CD4-positive, alpha-beta T cell (primary cell): Measurements from ENCODE around the gene KIF26B. TPM values are rescaled to one million over a fixed set of nuclear protein-coding genes. Genes with fewer than 3 reads are reported as not detected.

Experiments
- ATAC-seq: fragments of 200-7000 bp; cut with Tn5 transposase; one replicate; pipeline ENCODE4 v1.10.0; 2022; ENCODE audit warnings: mild to moderate bottlenecking; ENCODE audit not compliant: poor library complexity
- CTCF ChIA-PET: fragments of 350-600 bp; sonication (Branson Sonifier 250); formaldehyde crosslinking; loops from one replicate; lab custom pipeline; 2021; ENCODE audit warnings: antibody characterized with exemption, inconsistent platforms; lab: Charles Lee
- POLR2A ChIA-PET: fragments of 350-600 bp; sonication (Branson Sonifier 250); formaldehyde crosslinking; loops from one replicate; lab custom pipeline; 2021; ENCODE audit warnings: antibody characterized with exemption, inconsistent platforms; lab: Charles Lee
- DNase-seq, 14 experiments: peaks; one replicate each; pipeline ENCODE4 v3.0.0-alpha.2; 2013 to 2020; ENCODE audit warnings: mixed read lengths in 2 of 14
- H3K27ac ChIP-seq, 2 donors: one replicate each; pipeline versions ENCODE4 v1.5.1 to v1.7.0; 2013; ENCODE audit warnings: low read length in 2 of 2, low read depth in 1 of 2, mild to moderate bottlenecking in 1 of 2
- H3K27me3 ChIP-seq, 2 experiments: 1 replicate in 1 of 2; 2 replicates in 1 of 2; pipeline versions ENCODE4 v1.6.1 to v1.7.0; 2013; ENCODE audit warnings: low read length in 2 of 2, control low read depth in 1 of 2, mild to moderate bottlenecking in 1 of 2, moderate library complexity in 1 of 2; ENCODE audit not compliant: insufficient read depth in 2 of 2, control insufficient read depth in 1 of 2
- H3K36me3 ChIP-seq: one replicate; pipeline ENCODE4 v1.6.1; 2013; ENCODE audit warnings: low read length, control low read depth; ENCODE audit not compliant: insufficient read depth
- H3K4me1 ChIP-seq: one replicate; pipeline ENCODE4 v1.6.1; 2013; ENCODE audit warnings: low read length, control low read depth; ENCODE audit not compliant: insufficient read depth
- H3K4me3 ChIP-seq: one replicate; pipeline ENCODE4 v1.5.1; 2013; ENCODE audit warnings: mild to moderate bottlenecking, low read length, moderate library complexity
- H3K9me3 ChIP-seq, 2 experiments: 1 replicate in 1 of 2; 2 replicates in 1 of 2; pipeline versions ENCODE4 v1.6.1 to v1.7.0; 2013; ENCODE audit warnings: low read length in 2 of 2, mild to moderate bottlenecking in 2 of 2, control low read depth in 1 of 2, moderate library complexity in 1 of 2; ENCODE audit not compliant: control insufficient read depth in 1 of 2, insufficient read depth in 1 of 2
- H3K27ac Mint-ChIP-seq: one replicate; pipeline ENCODE4 v1.8.0; 2020; ENCODE audit warnings: mixed read lengths
- H3K27me3 Mint-ChIP-seq: one replicate; pipeline ENCODE4 v1.8.0; 2021; ENCODE audit warnings: mixed read lengths
- H3K36me3 Mint-ChIP-seq: one replicate; pipeline ENCODE4 v1.8.0; 2021; ENCODE audit warnings: low read depth, mixed read lengths
- H3K4me1 Mint-ChIP-seq: one replicate; pipeline ENCODE4 v1.8.0; 2021; ENCODE audit warnings: low read depth, mixed read lengths
- H3K4me3 Mint-ChIP-seq: one replicate; pipeline ENCODE4 v1.8.0; 2020; ENCODE audit warnings: mild to moderate bottlenecking, mixed read lengths
- H3K9me3 Mint-ChIP-seq: one replicate; pipeline ENCODE4 v1.8.0; 2020; ENCODE audit warnings: mixed read lengths
- intact Hi-C, 2 experiments: fragments of 100-400 bp; cut with DNase I in 1 of 2; cut with micrococcal nuclease in 1 of 2; formaldehyde crosslinking; loops; one replicate each; pipeline versions ENCODE4 v1.15.1 to v1.9.0; 2023 to 2025; cut with DNase I, micrococcal nuclease
- total RNA-seq, 174 experiments: library from RNA in 2 of 174; stranded (reverse) in 2 of 174; gene quantifications; one replicate each; pipeline ENCODE4 v1.2.3 and lab custom pipeline; 2021 to 2026
- TF ChIP-seq, protein P1 (sequence below): fragments of 200-600 bp; IDR thresholded peaks from one replicate; pipeline ENCODE4 v1.8.0; 2022; ENCODE audit warnings: antibody characterized with exemption, mild to moderate bottlenecking

Gene KIF26B
- total RNA-seq, 2 experiments from 2014 or later = 0.03 TPM; not detected in 1

DNA sequence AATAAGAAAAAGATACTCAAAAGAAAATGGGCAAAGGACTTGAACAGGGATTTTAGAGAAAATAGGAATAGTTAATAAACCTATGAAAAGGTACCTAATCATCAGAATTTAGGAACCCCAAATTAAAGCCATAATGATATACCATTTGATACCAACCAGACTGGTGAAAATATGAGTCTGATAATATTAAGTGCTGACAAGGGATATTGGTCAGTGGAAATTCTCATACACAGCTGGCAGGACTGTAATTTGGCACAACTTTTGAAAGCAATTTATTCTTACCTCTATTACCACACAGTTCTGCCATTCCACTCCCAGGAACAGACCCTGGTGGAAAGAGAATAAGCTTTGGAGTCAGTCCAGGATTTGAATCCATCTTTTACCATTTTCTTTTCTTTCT, 111.3 kb downstream of the KIF26B start:
- POLR2A ChIA-PET = no interaction called here
- TF ChIP-seq, protein P1, sequence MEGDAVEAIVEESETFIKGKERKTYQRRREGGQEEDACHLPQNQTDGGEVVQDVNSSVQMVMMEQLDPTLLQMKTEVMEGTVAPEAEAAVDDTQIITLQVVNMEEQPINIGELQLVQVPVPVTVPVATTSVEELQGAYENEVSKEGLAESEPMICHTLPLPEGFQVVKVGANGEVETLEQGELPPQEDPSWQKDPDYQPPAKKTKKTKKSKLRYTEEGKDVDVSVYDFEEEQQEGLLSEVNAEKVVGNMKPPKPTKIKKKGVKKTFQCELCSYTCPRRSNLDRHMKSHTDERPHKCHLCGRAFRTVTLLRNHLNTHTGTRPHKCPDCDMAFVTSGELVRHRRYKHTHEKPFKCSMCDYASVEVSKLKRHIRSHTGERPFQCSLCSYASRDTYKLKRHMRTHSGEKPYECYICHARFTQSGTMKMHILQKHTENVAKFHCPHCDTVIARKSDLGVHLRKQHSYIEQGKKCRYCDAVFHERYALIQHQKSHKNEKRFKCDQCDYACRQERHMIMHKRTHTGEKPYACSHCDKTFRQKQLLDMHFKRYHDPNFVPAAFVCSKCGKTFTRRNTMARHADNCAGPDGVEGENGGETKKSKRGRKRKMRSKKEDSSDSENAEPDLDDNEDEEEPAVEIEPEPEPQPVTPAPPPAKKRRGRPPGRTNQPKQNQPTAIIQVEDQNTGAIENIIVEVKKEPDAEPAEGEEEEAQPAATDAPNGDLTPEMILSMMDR = no peak
- no peak overlapping the region for H3K27ac ChIP-seq
- Mint-ChIP-seq H3K4me1 (no peaks in the 10 kb centered on the region), H3K9me3 (peaks cover 6% of the 10 kb centered on the region), H3K36me3 (no peaks in the 10 kb centered on the region), H3K27ac (no peak overlapping the region), H3K4me3 (no peak overlapping the region), H3K27me3 (peaks cover 4% of the 10 kb centered on the region)
- ATAC-seq (no peak), DNase-seq (no peak)
- intact Hi-C loops = no loop called here
- H3K4me1 ChIP-seq = no peaks in the 10 kb centered on the region
- H3K9me3 ChIP-seq = peaks cover 0 to 4% of the 10 kb centered on the region in 2 experiments
- no peaks in the 10 kb centered on the region for H3K27me3 ChIP-seq
- CTCF ChIA-PET = no interaction called here
- H3K4me3 ChIP-seq = no peak overlapping the region
- no peaks in the 10 kb centered on the region for H3K36me3 ChIP-seq

DNA sequence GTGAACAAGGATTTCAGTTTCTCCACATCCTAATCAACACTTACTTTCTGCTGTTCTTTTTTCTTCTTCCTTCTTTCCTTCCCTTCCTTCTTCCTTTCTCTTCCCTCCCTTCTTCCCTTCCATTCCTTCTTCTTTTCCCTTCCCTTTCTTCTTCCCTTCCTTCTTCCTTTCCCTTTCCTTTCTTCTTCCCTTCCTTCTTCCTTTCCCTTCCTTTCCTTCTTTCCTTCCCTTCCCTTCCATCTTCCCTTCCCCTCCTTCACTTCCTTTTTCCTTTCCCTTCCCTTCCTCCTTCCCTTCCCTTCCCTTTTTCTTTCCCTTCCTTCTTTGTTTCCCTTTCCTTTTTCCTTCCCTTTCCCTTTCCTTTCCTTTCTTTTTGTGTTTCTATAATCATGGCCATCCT, 115.3 kb downstream of the KIF26B start:
- TF ChIP-seq, protein P1 = no peak
- Mint-ChIP-seq H3K4me1 (no peaks in the 10 kb centered on the region), H3K27ac (no peak overlapping the region), H3K36me3 (no peaks in the 10 kb centered on the region), H3K27me3 (peaks cover 4% of the 10 kb centered on the region), H3K9me3 (peaks cover 6% of the 10 kb centered on the region), H3K4me3 (no peak overlapping the region)
- Histone ChIP-seq H3K4me1 (no peaks in the 10 kb centered on the region), H3K36me3 (no peaks in the 10 kb centered on the region), H3K9me3 (peaks cover 0 to 4% of the 10 kb centered on the region in 2 experiments), H3K4me3 (no peak overlapping the region), H3K27me3 (no peaks in the 10 kb centered on the region), H3K27ac (no peak overlapping the region)
- POLR2A ChIA-PET = no interaction called here
- ATAC-seq (no peak), DNase-seq (no peak)
- intact Hi-C loops = no loop called here
- CTCF ChIA-PET = no interaction called here

DNA sequence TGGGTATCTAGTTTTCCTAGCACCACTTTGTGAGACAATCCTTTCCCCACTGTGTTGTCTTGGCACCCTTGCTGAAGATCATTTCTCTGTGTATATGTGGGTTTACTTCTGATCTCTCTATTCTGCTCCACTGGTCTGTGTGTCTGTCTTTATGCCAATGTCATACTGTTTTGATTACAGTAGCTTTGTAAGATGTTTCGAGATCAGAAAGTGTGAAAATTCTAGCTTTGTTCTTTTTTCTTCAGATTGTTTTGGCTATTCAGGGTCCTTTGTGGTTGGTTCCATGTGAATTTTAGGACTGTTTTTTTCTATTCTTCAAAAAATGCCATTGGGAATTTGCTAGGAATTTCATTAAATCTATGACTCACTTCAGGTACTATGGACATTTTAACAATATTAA, 116.2 kb downstream of the KIF26B start:
- intact Hi-C loops = no loop called here
- Histone ChIP-seq H3K27ac (no peak overlapping the region), H3K4me1 (no peaks in the 10 kb centered on the region), H3K9me3 (peaks cover 0 to 4% of the 10 kb centered on the region in 2 experiments), H3K27me3 (peaks cover 0 to under 1% of the 10 kb centered on the region in 2 experiments), H3K4me3 (no peak overlapping the region), H3K36me3 (no peaks in the 10 kb centered on the region)
- H3K9me3 Mint-ChIP-seq = peaks cover 6% of the 10 kb centered on the region
- TF ChIP-seq, protein P1 = no peak
- DNase-seq = no peak
- H3K27me3 Mint-ChIP-seq = peaks cover 4% of the 10 kb centered on the region
- H3K4me3 Mint-ChIP-seq = no peak overlapping the region
- POLR2A ChIA-PET = no interaction called here
- CTCF ChIA-PET = no interaction called here
- H3K36me3 Mint-ChIP-seq = no peaks in the 10 kb centered on the region
- H3K27ac Mint-ChIP-seq = no peak overlapping the region
- ATAC-seq = no peak
- no peaks in the 10 kb centered on the region for H3K4me1 Mint-ChIP-seq
